Mucosa of gallbladder (tissue), 1 donor: ENCODE results near the gene CYP1A2. TPM values are rescaled to one million over a fixed set of nuclear protein-coding genes. Genes with fewer than 3 reads are reported as not detected.

Source experiments
- DNase-seq: peaks from one replicate; pipeline ENCODE4 v3.0.0-alpha.2; 2020; ENCODE audit warnings: low spot score
- total RNA-seq: library from RNA; stranded (reverse); gene quantifications from one replicate; pipeline ENCODE4 v1.2.1, GENCODE V29; 2021
- donor health status: DM: no; HTN: no; CAD: no.

The CYP1A2 gene
- total RNA-seq, 1 donor from 2014 or later: 0.14 TPM

GRCh38 chr15:74804935-74805334 lies 56.3 kb downstream of the CYP1A2 start:
- DNase-seq: no peak

Other genes with a start within 250 kb of the CYP1A2 start
- gene ARID3B, start 207.6 kb upstream of the CYP1A2 start, total RNA-seq: 6.8 TPM
- 95.0 TPM for gene CLK3, start 133.0 kb upstream of the CYP1A2 start, total RNA-seq
- gene EDC3, start 52.8 kb upstream of the CYP1A2 start, total RNA-seq: 35.9 TPM
- gene CYP1A1, start 23.3 kb upstream of the CYP1A2 start, total RNA-seq: 13.8 TPM
- 74.2 TPM for gene CSK, start 33.2 kb downstream of the CYP1A2 start, total RNA-seq
- gene LMAN1L, start 64.0 kb downstream of the CYP1A2 start, total RNA-seq: not detected
- not detected for gene CPLX3, start 77.8 kb downstream of the CYP1A2 start, total RNA-seq
- gene ULK3, start 94.3 kb downstream of the CYP1A2 start, total RNA-seq: 42.1 TPM
- 110 TPM for gene SCAMP2, start 124.5 kb downstream of the CYP1A2 start, total RNA-seq
- 46.0 TPM for gene MPI, start 141.2 kb downstream of the CYP1A2 start, total RNA-seq
- 80.4 TPM for gene FAM219B, start 158.0 kb downstream of the CYP1A2 start, total RNA-seq
- 165 TPM for gene COX5A, start 189.2 kb downstream of the CYP1A2 start, total RNA-seq
- 24.1 TPM for gene RPP25, start 207.9 kb downstream of the CYP1A2 start, total RNA-seq
- gene SCAMP5, start 246.7 kb downstream of the CYP1A2 start, total RNA-seq: 57.2 TPM